Tibial nerve (tissue), 4 donors: Measurements from ENCODE around the gene ZFHX2. TPM values are rescaled to one million over a fixed set of nuclear protein-coding genes. Genes with fewer than 3 reads are reported as not detected.

ENCODE experiments used
- DNase-seq, 2 donors: peaks; one replicate each; pipeline ENCODE4 v3.0.0-alpha.2; 2019; ENCODE audit warnings: low spot score in 2 of 2
- H3K27ac ChIP-seq, 4 donors: fragments of 200-600 bp; sonication (generic) in 3 of 4; one replicate each; pipeline ENCODE4 v1.5.1; 2017 to 2019; ENCODE audit warnings: mild to moderate bottlenecking in 1 of 4
- H3K27me3 ChIP-seq, 2 donors: fragments of 200-600 bp; sonication (generic) in 1 of 2; one replicate each; pipeline versions ENCODE4 v1.5.1 to v1.6.0; 2017 to 2019
- H3K36me3 ChIP-seq, 3 donors: fragments of 200-600 bp; sonication (generic); one replicate each; pipeline ENCODE4 v1.5.1; 2018 to 2019
- H3K4me1 ChIP-seq, 4 donors: fragments of 200-600 bp; sonication (generic) in 3 of 4; one replicate each; pipeline ENCODE4 v1.5.1; 2017 to 2019
- H3K4me3 ChIP-seq, 4 donors: fragments of 200-600 bp; sonication (generic) in 3 of 4; one replicate each; pipeline ENCODE4 v1.5.1; 2017 to 2019; ENCODE audit warnings: mild to moderate bottlenecking in 1 of 4, moderate library complexity in 1 of 4
- H3K9me3 ChIP-seq, 4 donors: fragments of 200-600 bp; sonication (generic) in 3 of 4; one replicate each; pipeline ENCODE4 v1.5.1; 2017 to 2019
- CTCF ChIP-seq, 5 experiments: fragments of 200-600 bp in 3 of 5; fragments of 450-650 bp in 2 of 5; sonication (generic) in 3 of 5; IDR thresholded peaks; one replicate each; pipeline ENCODE4 v1.5.1; 2016 to 2019; ENCODE audit warnings: antibody characterized with exemption in 5 of 5, mild to moderate bottlenecking in 3 of 5, moderate library complexity in 2 of 5
- EP300 ChIP-seq, 2 donors: sonication (generic); formaldehyde crosslinking; IDR thresholded peaks; one replicate each; pipeline ENCODE4 v1.6.1; 2017; ENCODE audit warnings: antibody characterized with exemption in 2 of 2, mild to moderate bottlenecking in 1 of 2
- POLR2A ChIP-seq, 2 donors: fragments of 450-650 bp; IDR thresholded peaks; one replicate each; pipeline ENCODE4 v1.6.1; 2017; ENCODE audit warnings: antibody characterized with exemption in 2 of 2, mild to moderate bottlenecking in 2 of 2, moderate library complexity in 2 of 2
- WGBS, 2 donors: methylation state at CpG; one replicate each; pipeline ENCODE4 v1.1.5; 2018; 5-methylcytosine and 5-hydroxymethylcytosine counted together
- total RNA-seq, 4 donors: library from RNA; depleted of rRNA; stranded (reverse); fragments of >200 nt; gene quantifications; one replicate each; pipeline ENCODE4 v1.1.0, GENCODE V29; 2016

The ZFHX2 gene
- total RNA-seq, 4 donors from 2014 or later = 2.1 to 3.9 (median 2.6) TPM

GRCh38 chr14:23571701-23572523, 20.3 kb upstream of the ZFHX2 start:
- Histone ChIP-seq H3K36me3 (no peaks in the 10 kb centered on the region), H3K4me1 (peaks cover 0 to 23% (median 10%) of the 10 kb centered on the region in 4 donors), H3K4me3 (no peak overlapping the region), H3K27ac (peak overlapping the region in 1 of 4 donors; percentile 43), H3K9me3 (no peaks in the 10 kb centered on the region), H3K27me3 (peaks cover 0 to 61% of the 10 kb centered on the region in 2 donors)
- 58 to 64% methylated on average over 14 of the region's 14 CpGs for WGBS, 2 donors
- DNase-seq = no peak
- TF ChIP-seq EP300 (IDR thresholded peaks at IDR 0.05) (no peak), CTCF (IDR thresholded peaks at IDR 0.05) (no peak), POLR2A (IDR thresholded peaks at IDR 0.05) (no peak)

DNA sequence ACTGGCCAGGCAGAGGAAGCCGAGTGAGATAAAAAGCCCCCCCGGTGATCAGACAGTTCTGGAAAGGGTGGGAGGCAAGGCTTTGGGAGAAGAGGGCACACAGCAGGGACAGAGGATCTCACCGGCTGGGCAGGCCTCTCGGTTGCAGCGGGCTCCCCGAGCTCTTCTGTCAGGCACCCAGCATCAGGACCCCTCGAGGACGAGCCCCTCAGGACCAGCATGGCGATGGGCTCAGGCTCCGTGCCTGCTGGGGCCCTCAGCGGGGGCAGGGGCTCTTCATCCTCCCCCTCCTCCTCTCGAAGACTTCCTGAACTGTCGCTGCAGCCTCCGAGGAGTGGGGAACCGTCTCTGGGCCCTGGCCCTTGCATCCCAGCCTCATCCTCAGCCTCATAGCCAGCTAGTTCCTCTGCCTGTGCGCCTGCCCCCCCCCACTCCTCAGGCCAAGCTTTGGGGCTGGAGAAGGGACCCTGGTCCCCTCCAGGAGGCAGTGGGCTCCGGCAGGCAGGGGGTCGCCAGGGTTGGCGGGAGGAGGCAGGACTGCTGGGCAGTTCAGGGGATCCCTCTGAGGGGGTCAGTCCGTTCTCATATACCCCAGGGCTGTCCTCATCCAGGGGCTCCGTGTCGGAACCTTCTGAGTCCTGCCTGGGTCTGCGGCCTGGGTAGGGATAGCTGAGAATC, 19.4 kb upstream of the ZFHX2 start:
- Histone ChIP-seq H3K36me3 (no peaks in the 10 kb centered on the region), H3K27me3 (peaks cover 0 to 52% of the 10 kb centered on the region in 2 donors), H3K27ac (no peak overlapping the region), H3K4me3 (no peak overlapping the region), H3K4me1 (peaks cover 0 to 19% (median 5%) of the 10 kb centered on the region in 4 donors), H3K9me3 (no peaks in the 10 kb centered on the region)
- no peak for DNase-seq
- TF ChIP-seq POLR2A (IDR thresholded peaks at IDR 0.05) (no peak), EP300 (IDR thresholded peaks at IDR 0.05) (no peak), CTCF (IDR thresholded peaks at IDR 0.05) (no peak)
- WGBS, 2 donors = 79 to 80% methylated on average over 19 to 21 of the region's 23 CpGs

- 57 to 58% methylated on average over 7 of the region's 7 CpGs for WGBS, 2 donors
- Histone ChIP-seq H3K36me3 (no peaks in the 10 kb centered on the region), H3K4me1 (peaks cover 0 to 15% (median 5%) of the 10 kb centered on the region in 4 donors), H3K27ac (no peak overlapping the region), H3K4me3 (no peak overlapping the region), H3K27me3 (peaks cover 0 to 39% of the 10 kb centered on the region in 2 donors), H3K9me3 (no peaks in the 10 kb centered on the region)
- TF ChIP-seq CTCF (IDR thresholded peaks at IDR 0.05) = no peak
- no peak for DNase-seq
Measured at GRCh38 chr14:23569443-23570151, 18.0 kb upstream of the ZFHX2 start.

- Histone ChIP-seq H3K4me3 (no peak overlapping the region), H3K9me3 (no peaks in the 10 kb centered on the region), H3K4me1 (peaks cover 0 to 15% (median 5%) of the 10 kb centered on the region in 4 donors), H3K27me3 (peaks cover 0 to 31% of the 10 kb centered on the region in 2 donors), H3K27ac (no peak overlapping the region), H3K36me3 (peaks cover 0 to 5% (median 0%) of the 10 kb centered on the region in 3 donors)
- no peak for TF ChIP-seq POLR2A (IDR thresholded peaks at IDR 0.05)
- no peak for TF ChIP-seq EP300 (IDR thresholded peaks at IDR 0.05)
- no peak for TF ChIP-seq CTCF (IDR thresholded peaks at IDR 0.05)
- DNase-seq = no peak
- WGBS, 2 donors = 54% methylated on average over 6 of the region's 6 CpGs
Measured at GRCh38 chr14:23568600-23569331, 17.2 kb upstream of the ZFHX2 start.
